T-helper 2 cell (primary cell): ENCODE results near the gene GIPC3.

Experiments
- DNase-seq, 5 experiments: peaks; one replicate each; pipeline versions ENCODE4 v3.0.0 to v3.0.0-alpha.2; 2012 to 2022
- total RNA-seq, 2 donors: gene quantifications; one replicate each; lab custom pipeline; 2026; lab: John Stamatoyannopoulos, UW

GIPC3 gene
- total RNA-seq: 0.94 to 1.3 reads per million in 2 donors

- no peak for DNase-seq
These were observed at the start of gene GIPC3 for GRCh38 chr19:3585301-3586126. Gene GIPC3 (plus strand): TSS chr19:3585478. CDS start chr19:3585598, 120 bp downstream.

GRCh38 chr19:3535563-3535965, 49.7 kb upstream of the GIPC3 start:
- no peak for DNase-seq

GRCh38 chr19:3535981-3536380, 49.3 kb upstream of the GIPC3 start:
- DNase-seq: no peak

GRCh38 chr19:3536429-3537100, 48.7 kb upstream of the GIPC3 start:
- no peak for DNase-seq

- DNase-seq: no peak
These were observed 48.2 kb upstream of the GIPC3 start for GRCh38 chr19:3537101-3537437.

GRCh38 chr19:3537438-3538240, 47.6 kb upstream of the GIPC3 start:
- no peak for DNase-seq

- no peak for DNase-seq
These were observed 46.9 kb upstream of the GIPC3 start for GRCh38 chr19:3538258-3538929.

- DNase-seq: no peak
These were observed 46.1 kb upstream of the GIPC3 start, which contains the start of gene TEKTIP1 for GRCh38 chr19:3538965-3539755. Gene TEKTIP1 (plus strand): TSS chr19:3539174. CDS start chr19:3539178, 4 bp downstream.

- no peak for DNase-seq
These were observed 45.5 kb upstream of the GIPC3 start for GRCh38 chr19:3539756-3540118.

GRCh38 chr19:3543150-3544057, 41.9 kb upstream of the GIPC3 start:
- no peak for DNase-seq

GRCh38 chr19:3544058-3544376, 41.3 kb upstream of the GIPC3 start:
- no peak for DNase-seq

- peak; percentile 48 to 74 (median 67) for DNase-seq
These were observed 40.3 kb upstream of the GIPC3 start for GRCh38 chr19:3544742-3545668.

- DNase-seq: no peak
These were observed 39.6 kb upstream of the GIPC3 start for GRCh38 chr19:3545669-3546034.

- no peak for DNase-seq
These were observed 39.2 kb upstream of the GIPC3 start for GRCh38 chr19:3546119-3546518.

- DNase-seq: peak in 1 of 5 experiments; percentile 27
These were observed 38.0 kb upstream of the GIPC3 start for GRCh38 chr19:3547301-3547731.

GRCh38 chr19:3547767-3548282, 37.5 kb upstream of the GIPC3 start:
- DNase-seq: no peak

- DNase-seq: no peak
These were observed 36.7 kb upstream of the GIPC3 start for GRCh38 chr19:3548606-3549005.

GRCh38 chr19:3549816-3550215, 35.5 kb upstream of the GIPC3 start:
- no peak for DNase-seq
